RWPE1 (cell line): ENCODE data around the gene SORBS1.

Experiments
- CTCF ChIA-PET: fragments of 350-600 bp; sonication (Branson Sonifier 250); formaldehyde crosslinking; extraction: SDS; loops from one replicate; lab custom pipeline; 2021; lab: Yijun Ruan, JAX
- POLR2A ChIA-PET: fragments of 400-600 bp; formaldehyde crosslinking; extraction: SDS; loops from one replicate; lab custom pipeline; 2020; ENCODE audit warnings: antibody characterized with exemption; ENCODE audit not compliant: low non-redundant PET; lab: Yijun Ruan, JAX
- DNase-seq: peaks from one replicate; pipeline ENCODE4 v3.0.0; 2012; ENCODE audit warnings: low spot score
- H3K27ac ChIP-seq: fragments of 450-650 bp; 2 replicates; pipeline ENCODE4 v1.5.1; 2017
- TF ChIP-seq, protein P1 (sequence below): fragments of 450-650 bp; conservative IDR thresholded peaks from 2 replicates; pipeline ENCODE4 v1.5.1; 2017; ENCODE audit warnings: low read depth, mild to moderate bottlenecking

SORBS1 gene

DNA sequence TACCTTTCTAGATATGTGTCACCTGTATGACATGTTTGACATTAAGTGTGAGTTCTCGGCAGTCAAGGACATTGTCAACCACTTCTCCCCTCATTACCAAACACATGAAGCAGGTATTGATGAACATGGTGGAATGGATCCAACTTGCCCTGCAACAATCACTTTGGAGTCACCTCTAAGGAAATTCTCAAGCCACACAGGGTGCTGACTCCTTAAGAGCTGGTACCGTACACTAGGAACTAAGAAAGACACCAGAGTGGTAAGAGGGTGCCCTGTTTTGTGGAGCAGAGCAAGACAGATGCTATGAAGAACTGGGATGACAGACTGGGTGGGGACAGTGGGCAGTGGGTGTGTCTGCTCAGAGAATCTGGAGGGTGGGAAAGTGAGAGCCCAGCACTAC lies 17.4 kb upstream of the SORBS1 start:
- DNase-seq, result no peak
- TF ChIP-seq, protein P1, sequence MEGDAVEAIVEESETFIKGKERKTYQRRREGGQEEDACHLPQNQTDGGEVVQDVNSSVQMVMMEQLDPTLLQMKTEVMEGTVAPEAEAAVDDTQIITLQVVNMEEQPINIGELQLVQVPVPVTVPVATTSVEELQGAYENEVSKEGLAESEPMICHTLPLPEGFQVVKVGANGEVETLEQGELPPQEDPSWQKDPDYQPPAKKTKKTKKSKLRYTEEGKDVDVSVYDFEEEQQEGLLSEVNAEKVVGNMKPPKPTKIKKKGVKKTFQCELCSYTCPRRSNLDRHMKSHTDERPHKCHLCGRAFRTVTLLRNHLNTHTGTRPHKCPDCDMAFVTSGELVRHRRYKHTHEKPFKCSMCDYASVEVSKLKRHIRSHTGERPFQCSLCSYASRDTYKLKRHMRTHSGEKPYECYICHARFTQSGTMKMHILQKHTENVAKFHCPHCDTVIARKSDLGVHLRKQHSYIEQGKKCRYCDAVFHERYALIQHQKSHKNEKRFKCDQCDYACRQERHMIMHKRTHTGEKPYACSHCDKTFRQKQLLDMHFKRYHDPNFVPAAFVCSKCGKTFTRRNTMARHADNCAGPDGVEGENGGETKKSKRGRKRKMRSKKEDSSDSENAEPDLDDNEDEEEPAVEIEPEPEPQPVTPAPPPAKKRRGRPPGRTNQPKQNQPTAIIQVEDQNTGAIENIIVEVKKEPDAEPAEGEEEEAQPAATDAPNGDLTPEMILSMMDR, result no peak
- no peak overlapping the region for H3K27ac ChIP-seq
- ChIA-PET CTCF (interaction anchor here (0.6 kb wide), 1 partner anchor 532 kb away, joined by 3 read pairs; no protein-coding TSS in a partner anchor), POLR2A (no interaction called here)

DNA sequence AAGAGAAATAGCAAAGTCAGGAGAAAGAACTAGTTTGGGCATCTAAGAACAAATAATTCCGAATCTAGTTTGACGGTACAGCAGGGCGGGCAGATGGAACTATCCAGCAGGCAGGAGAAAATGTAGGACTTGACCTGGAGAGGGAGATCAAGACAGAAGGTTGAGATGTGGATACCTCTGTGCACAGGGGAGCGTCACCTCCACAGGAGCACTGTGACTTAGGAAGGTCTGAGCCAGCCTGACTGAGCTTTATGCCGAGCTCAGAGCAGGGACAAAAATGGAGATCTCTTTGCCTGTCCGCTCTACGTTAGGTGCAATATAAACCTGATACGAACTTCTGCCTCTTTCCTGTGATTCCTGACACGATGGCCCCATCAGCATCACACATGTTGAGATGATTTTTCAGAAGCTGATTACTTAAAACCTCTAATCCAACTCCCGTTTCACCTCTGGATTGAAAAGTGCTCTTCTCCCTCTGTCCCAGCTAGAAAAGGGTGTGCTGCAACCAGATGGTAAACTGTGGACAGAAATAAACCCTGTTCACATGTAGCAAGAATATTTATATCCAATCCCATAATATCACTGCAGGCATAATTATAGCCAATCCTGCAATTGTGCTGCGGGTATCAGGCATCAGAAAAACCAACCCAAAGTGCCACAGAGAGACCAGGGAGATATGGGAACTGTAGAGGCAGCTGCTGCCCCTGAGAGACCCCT lies 13.6 kb upstream of the SORBS1 start:
- H3K27ac ChIP-seq, result no peak overlapping the region
- TF ChIP-seq, protein P1, result no peak
- no peak for DNase-seq
- ChIA-PET POLR2A (no interaction called here), CTCF (interaction anchor here (0.6 kb wide), 1 partner anchor 116 kb away, joined by 3 read pairs; no protein-coding TSS in a partner anchor)

DNA sequence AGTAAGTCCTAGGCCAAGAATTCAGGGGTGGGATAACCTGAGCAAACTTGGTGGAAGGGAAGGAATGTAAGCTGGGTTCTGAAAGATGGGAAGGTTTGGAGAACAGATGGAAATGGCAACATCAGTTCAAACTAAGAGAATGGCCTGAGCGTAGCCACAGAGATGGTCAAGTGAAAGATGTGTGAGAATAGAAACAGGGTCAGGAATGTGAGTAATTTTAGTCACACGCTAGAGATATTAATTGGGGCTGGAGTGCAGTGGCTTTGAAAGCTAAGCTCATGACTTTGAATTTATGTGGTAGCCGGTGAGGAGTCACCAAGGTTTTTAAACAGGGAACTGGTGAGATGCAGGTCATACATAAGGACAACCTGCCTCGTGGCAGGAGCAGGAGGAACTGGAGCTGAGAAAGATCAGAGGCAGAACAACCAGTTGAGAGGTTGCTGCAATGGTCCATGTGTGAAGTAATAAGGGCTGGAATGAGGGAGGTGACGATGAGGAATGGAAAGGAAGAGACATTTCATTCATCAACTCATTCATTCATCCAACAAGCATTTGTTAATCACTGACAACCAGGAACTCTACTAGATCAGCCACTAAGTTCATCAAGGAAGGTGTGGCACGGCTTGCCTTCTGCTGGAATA lies 12.9 kb upstream of the SORBS1 start:
- H3K27ac ChIP-seq, result no peak overlapping the region
- TF ChIP-seq, protein P1, result no peak
- CTCF ChIA-PET, result interaction anchor here (0.5 to 0.6 kb wide), 2 partner anchors 145 to 1700 kb away, joined by 3 read pairs; no protein-coding TSS in a partner anchor
- POLR2A ChIA-PET, result no interaction called here
- DNase-seq, result no peak

DNA sequence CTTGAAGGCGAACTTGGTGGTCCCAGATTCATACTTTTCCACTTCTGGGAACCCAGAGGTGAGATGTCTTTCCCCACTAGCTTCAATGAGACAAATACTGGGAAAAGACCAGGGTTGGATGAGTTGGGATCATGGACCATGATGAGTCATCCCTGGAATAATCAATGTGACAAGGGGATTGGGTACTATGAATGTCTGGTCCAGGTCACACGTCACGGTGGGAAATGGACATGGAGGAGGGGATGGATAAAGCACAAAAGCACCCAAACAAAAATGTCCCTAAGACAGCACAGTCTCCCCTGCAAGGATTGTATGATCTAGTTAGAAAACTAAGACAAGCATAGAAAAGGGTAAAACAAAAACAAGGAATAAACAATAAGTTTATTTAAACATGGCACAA lies 12.4 kb upstream of the SORBS1 start:
- ChIA-PET CTCF (interaction anchor here (0.5 to 0.6 kb wide), 2 partner anchors 144 to 1700 kb away, joined by 3 read pairs; no protein-coding TSS in a partner anchor), POLR2A (no interaction called here)
- H3K27ac ChIP-seq, result no peak overlapping the region
- DNase-seq, result no peak
- TF ChIP-seq, protein P1, result no peak

DNA sequence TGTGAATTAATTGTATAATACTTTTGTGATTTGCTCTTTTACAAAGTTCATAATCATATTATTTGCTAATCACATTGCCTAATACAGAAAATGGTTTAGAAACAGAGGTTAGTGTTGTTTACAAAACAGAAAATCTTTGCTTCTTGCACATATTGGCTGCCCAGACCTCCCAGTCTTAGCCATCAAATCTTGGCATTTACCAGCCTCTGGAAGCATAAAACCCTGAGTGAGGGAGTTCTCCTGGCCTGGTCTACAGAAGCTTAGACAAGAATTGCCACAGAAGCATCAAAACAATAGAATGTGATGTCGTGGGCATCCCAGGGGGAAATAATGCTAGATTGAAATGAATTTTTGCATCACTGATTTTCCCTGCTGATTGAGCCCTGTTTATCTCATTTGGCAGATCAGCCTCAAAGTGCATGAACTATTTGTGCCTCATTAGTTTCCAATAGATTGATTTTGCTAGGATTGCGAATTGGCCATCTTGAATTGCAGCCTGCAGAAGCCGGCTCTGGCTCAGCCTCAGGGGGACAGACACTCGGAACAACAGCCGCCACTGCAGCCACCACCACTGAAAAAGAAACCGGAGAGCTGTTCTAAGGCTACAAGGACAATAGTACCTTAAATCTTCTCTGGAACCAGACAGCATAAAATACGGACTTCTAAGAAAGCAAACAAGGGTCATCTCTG lies 11.1 kb upstream of the SORBS1 start:
- CTCF ChIA-PET, result interaction anchor here (0.6 kb wide), 1 partner anchor 9 kb away, joined by 3 read pairs; no protein-coding TSS in a partner anchor
- POLR2A ChIA-PET, result no interaction called here
- no peak overlapping the region for H3K27ac ChIP-seq
- TF ChIP-seq, protein P1, result no peak
- no peak for DNase-seq

DNA sequence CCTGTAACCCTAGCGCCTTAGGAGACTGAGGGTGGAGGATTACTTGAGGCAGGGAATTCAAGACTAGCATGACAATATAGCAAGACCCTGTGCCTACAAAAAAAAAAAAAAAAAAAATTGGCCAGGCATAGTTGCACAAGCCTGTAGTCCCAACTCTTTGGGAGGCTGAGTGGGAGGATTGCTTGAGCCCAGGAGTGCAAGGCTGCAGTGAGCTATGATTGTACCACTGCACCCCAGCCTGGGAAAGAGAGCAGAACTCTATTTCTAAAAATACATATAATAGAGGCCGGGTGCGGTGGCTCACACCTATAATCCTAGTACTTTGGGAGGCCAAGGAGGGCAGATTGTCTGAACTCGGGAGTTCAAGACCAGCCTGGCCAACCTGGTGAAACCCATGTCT lies 10.2 kb upstream of the SORBS1 start:
- ChIA-PET CTCF (interaction anchor here (0.6 kb wide), 1 partner anchor 10 kb away, joined by 3 read pairs; no protein-coding TSS in a partner anchor), POLR2A (no interaction called here)
- DNase-seq, result no peak
- H3K27ac ChIP-seq, result no peak overlapping the region
- TF ChIP-seq, protein P1, result no peak
